KMS-11 (cell line): ENCODE measurements around the gene TMPRSS3.

Experiments used
- H2AFZ ChIP-seq: fragments of 200-600 bp; sonication (generic); 2 replicates; pipeline ENCODE4 v1.6.1; 2016; ENCODE audit warnings: antibody characterized with exemption, mixed run types, low read depth
- H3K27ac ChIP-seq: fragments of 200-600 bp; sonication (generic); 2 replicates; pipeline ENCODE4 v1.6.1; 2016; ENCODE audit warnings: mild to moderate bottlenecking, mixed run types
- H3K27me3 ChIP-seq: fragments of 200-600 bp; sonication (generic); 2 replicates; pipeline ENCODE4 v1.6.1; 2017; ENCODE audit warnings: mild to moderate bottlenecking, low read depth, mixed run types, moderate library complexity; ENCODE audit not compliant: insufficient read depth
- H3K36me3 ChIP-seq: fragments of 200-600 bp; sonication (generic); 2 replicates; pipeline ENCODE4 v1.6.1; 2017; ENCODE audit warnings: mild to moderate bottlenecking, mixed run types; ENCODE audit not compliant: insufficient read depth
- H3K4me1 ChIP-seq: fragments of 200-600 bp; sonication (generic); 2 replicates; pipeline ENCODE4 v1.6.1; 2016; ENCODE audit warnings: mild to moderate bottlenecking, low read depth, mixed run types; ENCODE audit not compliant: poor library complexity, severe bottlenecking
- H3K4me2 ChIP-seq: fragments of 200-600 bp; sonication (generic); 2 replicates; pipeline ENCODE4 v1.7.0; 2016; ENCODE audit warnings: mild to moderate bottlenecking, mixed run types
- H3K4me3 ChIP-seq: fragments of 200-600 bp; sonication (generic); IDR thresholded peaks from 2 replicates; pipeline ENCODE4 v1.6.1; 2017; ENCODE audit warnings: low read depth, low read length, mixed read lengths; ENCODE audit not compliant: insufficient read depth
- H3K79me2 ChIP-seq: fragments of 200-600 bp; sonication (generic); 2 replicates; pipeline ENCODE4 v1.6.1; 2016; ENCODE audit warnings: low read depth, mixed run types; ENCODE audit not compliant: insufficient read depth
- H3K9ac ChIP-seq: fragments of 200-600 bp; sonication (generic); 2 replicates; pipeline ENCODE4 v1.6.1; 2016; ENCODE audit warnings: mild to moderate bottlenecking, mixed run types
- H4K20me1 ChIP-seq: fragments of 200-600 bp; sonication (generic); 2 replicates; pipeline ENCODE4 v1.6.1; 2016; ENCODE audit warnings: mild to moderate bottlenecking, mixed run types; ENCODE audit not compliant: insufficient read depth
- CTCF ChIP-seq: fragments of 200-600 bp; sonication (generic); conservative IDR thresholded peaks from 2 replicates; pipeline ENCODE4 v1.6.1; 2017; ENCODE audit warnings: low read depth, mild to moderate bottlenecking, antibody characterized with exemption, low read length, moderate library complexity, mixed read lengths

TMPRSS3 gene

GRCh38 chr21:42431196-42431595 lies 35.3 kb upstream of the TMPRSS3 start:
- no peaks in the 10 kb centered on the region for H3K79me2 ChIP-seq
- H3K9ac ChIP-seq, result no peak overlapping the region
- no peak overlapping the region for H3K4me3 ChIP-seq
- no peak overlapping the region for H3K4me2 ChIP-seq
- H2AFZ ChIP-seq, result no peak overlapping the region
- H3K27me3 ChIP-seq, result peaks cover 45% of the 10 kb centered on the region; the same call in 1 of the 2 replicates
- no peak overlapping the region for H3K27ac ChIP-seq
- TF ChIP-seq CTCF, result no peak
- H3K4me1 ChIP-seq, result no peaks in the 10 kb centered on the region
- H4K20me1 ChIP-seq, result no peaks in the 10 kb centered on the region
- H3K36me3 ChIP-seq, result no peaks in the 10 kb centered on the region

- Histone ChIP-seq H4K20me1 (no peaks in the 10 kb centered on the region), H3K4me2 (no peak overlapping the region), H3K4me1 (no peaks in the 10 kb centered on the region), H2AFZ (no peak overlapping the region), H3K36me3 (no peaks in the 10 kb centered on the region), H3K79me2 (no peaks in the 10 kb centered on the region), H3K27me3 (peaks cover 44% of the 10 kb centered on the region; the same call in 1 of the 2 replicates), H3K9ac (no peak overlapping the region), H3K27ac (no peak overlapping the region), H3K4me3 (no peak overlapping the region)
- no peak for TF ChIP-seq CTCF
Measured at GRCh38 chr21:42430521-42430920, 34.7 kb upstream of the TMPRSS3 start.

- H3K27me3 ChIP-seq, result peaks cover 46% of the 10 kb centered on the region; the same call in 1 of the 2 replicates
Measured at GRCh38 chr21:42429856-42430255, 34.0 kb upstream of the TMPRSS3 start.

GRCh38 chr21:42429021-42429420 lies 33.2 kb upstream of the TMPRSS3 start:
- Histone ChIP-seq H4K20me1 (no peaks in the 10 kb centered on the region), H3K79me2 (no peaks in the 10 kb centered on the region), H3K27ac (no peak overlapping the region), H3K4me2 (no peak overlapping the region), H3K4me3 (no peak overlapping the region), H3K27me3 (peaks cover 47% of the 10 kb centered on the region; the same call in 1 of the 2 replicates), H3K4me1 (no peaks in the 10 kb centered on the region), H2AFZ (no peak overlapping the region), H3K9ac (no peak overlapping the region), H3K36me3 (no peaks in the 10 kb centered on the region)
- no peak for TF ChIP-seq CTCF

More at GRCh38 chr21:42429856-42430255, 34.0 kb upstream of the TMPRSS3 start:
- Histone ChIP-seq H4K20me1 (no peaks in the 10 kb centered on the region), H3K4me1 (no peaks in the 10 kb centered on the region), H3K4me3 (no peak overlapping the region), H2AFZ (no peak overlapping the region), H3K4me2 (no peak overlapping the region), H3K79me2 (no peaks in the 10 kb centered on the region), H3K9ac (no peak overlapping the region), H3K36me3 (no peaks in the 10 kb centered on the region), H3K27ac (no peak overlapping the region)
- TF ChIP-seq CTCF, result no peak
